Measurements from ENCODE around the gene PDLIM5.

The PDLIM5 gene

GRCh38 chr4:94426783-94427182 lies 25.0 kb upstream of the PDLIM5 start:
- DNase-seq (ENCODE audit: low read depth), result no peak

DNA sequence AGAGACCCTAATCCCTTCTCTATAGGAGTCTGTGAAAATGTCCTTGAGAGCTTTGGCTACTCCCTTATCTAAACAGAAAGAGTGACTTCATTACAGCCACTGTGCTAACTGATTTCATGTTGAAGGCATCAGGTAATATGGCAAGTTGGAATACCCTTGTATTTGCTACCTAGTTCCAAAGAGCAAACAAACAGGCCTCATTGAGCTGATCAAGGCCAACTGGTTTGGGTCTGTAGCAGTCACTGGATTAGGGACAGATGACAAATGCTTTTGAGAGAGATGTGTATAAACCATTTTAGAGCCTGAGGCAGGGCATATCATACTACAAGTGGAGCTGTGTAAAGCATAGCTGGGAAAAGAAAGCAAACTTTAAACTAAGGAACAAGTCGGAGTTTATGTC lies 22.9 kb upstream of the PDLIM5 start:
- DNase-seq (ENCODE audit: low read depth), result no peak

GRCh38 chr4:94430406-94430805 lies 21.3 kb upstream of the PDLIM5 start:
- no peak for DNase-seq (ENCODE audit: low read depth)

GRCh38 chr4:94431388-94431787 lies 20.4 kb upstream of the PDLIM5 start:
- DNase-seq (ENCODE audit: low read depth), result no peak

DNA sequence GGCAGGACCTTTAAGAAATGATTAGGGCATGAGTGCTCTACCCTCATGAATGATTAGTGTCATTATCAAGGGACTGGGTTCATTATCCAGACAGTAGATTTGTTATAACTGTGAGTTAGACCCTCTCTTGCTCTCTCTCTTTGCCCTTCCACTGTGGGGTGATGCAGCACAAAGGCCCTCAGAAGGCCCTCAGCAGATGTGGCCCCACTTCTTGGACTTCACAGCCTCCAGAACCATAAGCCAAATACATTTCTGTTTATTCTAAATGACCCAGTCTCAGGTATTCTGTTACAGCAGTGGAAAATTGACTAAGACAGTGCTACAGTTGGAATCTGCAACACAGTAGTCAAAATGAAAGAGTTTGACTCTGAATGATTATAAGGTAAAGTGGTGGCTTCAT lies 17.2 kb upstream of the PDLIM5 start:
- DNase-seq (ENCODE audit: low read depth), result no peak

GRCh38 chr4:94435874-94436273 lies 15.9 kb upstream of the PDLIM5 start:
- DNase-seq (ENCODE audit: low read depth), result no peak

GRCh38 chr4:94436512-94436911 lies 15.2 kb upstream of the PDLIM5 start:
- no peak for DNase-seq (ENCODE audit: low read depth)

DNA sequence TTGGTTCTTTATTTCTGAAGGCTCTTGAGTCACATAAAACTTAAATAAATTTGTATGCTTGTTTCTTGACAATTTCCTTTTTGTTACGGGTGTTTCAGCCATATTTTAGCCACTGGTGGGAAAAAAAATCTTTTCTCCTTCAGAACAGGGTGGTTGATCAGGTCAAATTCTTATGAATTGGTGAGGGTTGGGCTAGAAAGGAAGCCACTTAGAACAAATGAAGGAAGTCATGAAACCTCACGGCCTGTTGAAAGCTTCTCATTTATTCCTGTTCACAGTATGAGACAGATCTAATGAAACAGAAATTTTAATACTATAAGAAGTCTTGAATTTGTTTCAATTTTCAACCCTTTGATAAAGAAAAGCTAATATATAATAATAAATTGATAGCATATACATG lies 12.1 kb upstream of the PDLIM5 start:
- DNase-seq (ENCODE audit: low read depth), result no peak

DNA sequence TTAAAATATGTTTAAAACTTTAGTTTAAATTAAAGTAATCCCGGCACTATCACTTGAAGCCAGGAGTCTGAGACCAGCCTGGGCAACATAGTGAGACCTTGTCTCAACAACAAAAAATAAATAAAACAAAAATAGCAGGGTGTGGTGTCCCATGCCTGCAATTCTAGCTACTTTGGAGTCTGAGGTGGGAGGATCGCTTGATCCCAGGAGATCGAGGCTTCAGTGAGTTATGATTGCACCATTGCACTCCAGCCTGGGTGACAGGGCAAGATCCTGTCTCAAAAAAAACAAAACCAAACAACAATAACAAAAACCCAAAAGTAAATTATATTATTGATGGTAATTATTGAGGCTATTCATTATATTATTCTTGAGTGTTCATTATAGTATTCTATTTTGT lies 9.9 kb upstream of the PDLIM5 start:
- no peak for DNase-seq (ENCODE audit: low read depth)

DNA sequence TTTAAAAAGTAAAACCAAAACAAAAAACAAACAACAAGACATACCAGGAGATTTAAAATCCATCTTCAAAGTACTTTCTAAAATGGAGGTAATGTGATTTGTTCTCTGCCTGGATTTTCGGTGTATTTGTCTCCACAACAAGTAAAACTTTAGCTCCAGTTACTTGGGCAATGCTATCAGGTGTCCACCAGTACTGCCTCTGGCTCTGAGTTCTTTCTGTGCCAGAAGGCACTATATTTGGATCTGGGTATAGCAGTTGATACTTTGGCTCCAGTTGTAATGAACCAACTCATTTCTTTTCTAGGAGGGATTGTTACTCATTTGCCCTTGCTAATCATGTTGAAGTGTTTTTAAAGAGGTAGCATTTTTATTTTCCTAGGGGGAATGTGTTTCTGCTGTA lies 9.5 kb upstream of the PDLIM5 start:
- no peak for DNase-seq (ENCODE audit: low read depth)

- DNase-seq (ENCODE audit: low read depth), result peak; percentile 91
Observed at GRCh38 chr4:94446386-94446785, 5.4 kb upstream of the PDLIM5 start.

- DNase-seq (ENCODE audit: low read depth), result no peak
Observed at GRCh38 chr4:94447754-94448411, 3.9 kb upstream of the PDLIM5 start.

DNA sequence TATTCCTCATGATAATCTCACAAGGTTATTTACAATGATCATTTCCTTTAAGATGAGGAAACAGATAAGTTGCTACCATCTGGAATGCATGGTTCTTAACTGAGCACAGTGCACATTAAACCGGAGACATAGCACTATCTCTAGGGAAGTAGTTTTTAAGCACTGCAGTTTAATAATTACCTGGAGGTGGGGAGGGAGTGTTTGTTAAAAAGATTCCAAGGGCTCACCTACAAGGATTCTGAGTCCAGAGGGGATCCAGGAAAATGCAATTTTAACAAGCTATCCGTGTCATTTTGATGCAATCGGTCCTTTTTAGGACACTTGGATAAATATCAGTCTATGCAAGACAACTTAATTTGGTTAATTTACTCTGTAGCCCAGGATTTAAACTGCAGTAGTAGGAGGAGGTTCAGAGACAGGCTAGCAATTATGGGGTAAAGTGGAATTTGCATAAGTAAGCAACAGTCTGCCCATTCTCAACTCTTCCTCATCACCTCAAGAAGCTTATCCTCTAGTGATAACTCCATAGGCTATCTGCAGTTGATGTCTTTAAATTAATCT lies 2.8 kb upstream of the PDLIM5 start:
- DNase-seq (ENCODE audit: low read depth), result no peak

GRCh38 chr4:94451051-94451694 lies 569 bp upstream of the PDLIM5 start:
- peak; percentile 41 for DNase-seq (ENCODE audit: low read depth)

DNA sequence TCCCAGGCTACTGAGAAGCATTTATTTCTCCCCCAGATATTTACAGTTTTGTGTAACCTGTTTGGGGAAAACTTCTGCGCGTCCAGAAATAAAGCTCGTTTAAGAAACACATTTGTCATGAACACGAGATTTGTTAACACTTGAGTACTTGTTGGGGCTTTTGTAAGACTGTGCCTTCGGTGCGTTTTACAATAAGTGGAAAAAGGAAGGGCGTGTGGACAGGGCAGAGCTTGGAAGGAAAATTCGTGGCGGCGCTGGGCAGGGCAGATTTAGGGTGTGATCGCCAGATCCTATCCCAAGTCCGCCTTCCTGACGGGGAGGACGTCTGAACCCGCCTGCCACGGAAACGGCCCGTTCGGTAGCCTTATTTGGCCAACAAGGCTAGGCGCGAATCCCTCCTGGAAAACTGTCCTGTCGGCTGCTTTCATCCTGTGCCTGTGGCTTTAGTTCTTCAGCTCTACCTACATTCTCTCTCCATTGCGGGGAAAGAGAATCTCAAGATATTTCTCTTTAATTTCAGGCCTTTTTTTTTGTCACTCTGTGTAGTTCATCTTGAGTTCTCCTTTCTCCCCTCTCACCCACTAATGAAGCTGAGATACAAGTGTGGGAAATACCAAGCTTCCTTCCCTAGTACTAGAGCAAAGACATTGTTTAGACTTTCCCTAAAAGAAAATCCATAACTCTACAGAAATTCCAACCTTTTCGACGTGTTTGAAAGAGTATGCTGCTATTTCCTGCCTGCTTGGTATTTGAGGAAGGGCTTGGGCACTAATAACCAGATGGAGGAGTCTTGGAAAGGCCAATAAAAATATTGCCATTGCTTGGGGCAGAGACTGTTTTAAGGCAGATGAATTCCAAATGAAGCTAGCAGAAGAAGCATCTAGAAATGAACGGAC lies 982 bp downstream of the PDLIM5 start:
- DNase-seq (ENCODE audit: low read depth), result peak; percentile 85

- DNase-seq (ENCODE audit: low read depth), result no peak
Observed at GRCh38 chr4:94453391-94453963, 1.7 kb downstream of the PDLIM5 start.

GRCh38 chr4:94454405-94454804 lies 2.7 kb downstream of the PDLIM5 start:
- peak; percentile 58 for DNase-seq (ENCODE audit: low read depth)

DNA sequence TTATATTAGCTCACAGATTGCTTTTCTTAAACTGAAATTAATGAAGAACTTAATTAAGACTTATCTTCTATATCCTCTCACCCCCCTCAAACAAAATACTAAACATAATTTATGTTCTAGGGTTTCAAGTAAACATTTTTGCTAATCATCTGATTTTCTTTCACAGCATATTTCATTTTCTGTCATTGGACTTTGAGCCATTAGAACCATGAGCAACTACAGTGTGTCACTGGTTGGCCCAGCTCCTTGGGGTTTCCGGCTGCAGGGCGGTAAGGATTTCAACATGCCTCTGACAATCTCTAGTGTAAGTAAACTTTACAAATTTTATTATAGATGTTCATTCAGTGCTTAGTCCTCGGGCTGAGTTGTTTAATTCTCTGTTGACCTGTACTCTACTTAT lies 3.3 kb downstream of the PDLIM5 start:
- DNase-seq (ENCODE audit: low read depth), result peak; percentile 78

DNA sequence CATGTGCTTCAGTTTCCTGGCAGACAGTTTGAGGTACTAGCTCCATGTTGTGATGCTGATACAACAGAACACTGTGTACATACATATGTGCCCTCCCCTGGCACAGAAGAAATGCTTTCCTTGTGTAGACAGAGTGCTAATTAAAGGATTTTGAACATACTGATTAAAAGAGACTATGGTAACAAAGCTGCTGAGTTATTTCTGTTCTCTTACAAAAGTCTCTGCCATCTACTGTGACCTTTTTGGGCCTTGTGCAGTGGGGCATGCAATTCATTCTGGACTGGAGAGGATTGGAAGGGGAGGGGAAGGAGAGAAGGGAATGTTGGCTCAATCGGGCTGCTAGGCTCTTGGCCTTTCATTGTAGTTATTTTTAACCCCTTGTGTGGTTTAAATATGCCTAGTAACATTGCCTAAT lies 6.0 kb downstream of the PDLIM5 start:
- no peak for DNase-seq (ENCODE audit: low read depth)

DNA sequence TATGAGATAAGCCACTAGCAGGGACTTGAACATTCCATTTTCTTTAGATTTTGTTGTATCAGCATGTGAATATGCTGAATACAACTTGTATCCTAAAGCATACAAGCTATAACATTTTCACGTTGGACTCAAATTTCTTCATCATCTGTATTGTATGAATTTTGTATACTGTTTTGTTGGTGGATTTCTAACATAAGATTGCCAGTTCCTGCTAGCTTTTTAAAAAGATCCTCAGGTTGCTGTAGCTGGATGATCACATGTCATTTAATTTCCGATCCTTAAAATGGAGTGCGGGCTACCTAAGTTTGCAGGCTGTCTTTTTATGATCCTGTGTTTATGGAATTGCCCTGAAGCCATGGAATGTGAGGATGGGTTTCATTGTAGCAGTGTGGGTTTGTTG lies 6.9 kb downstream of the PDLIM5 start:
- no peak for DNase-seq (ENCODE audit: low read depth)

DNA sequence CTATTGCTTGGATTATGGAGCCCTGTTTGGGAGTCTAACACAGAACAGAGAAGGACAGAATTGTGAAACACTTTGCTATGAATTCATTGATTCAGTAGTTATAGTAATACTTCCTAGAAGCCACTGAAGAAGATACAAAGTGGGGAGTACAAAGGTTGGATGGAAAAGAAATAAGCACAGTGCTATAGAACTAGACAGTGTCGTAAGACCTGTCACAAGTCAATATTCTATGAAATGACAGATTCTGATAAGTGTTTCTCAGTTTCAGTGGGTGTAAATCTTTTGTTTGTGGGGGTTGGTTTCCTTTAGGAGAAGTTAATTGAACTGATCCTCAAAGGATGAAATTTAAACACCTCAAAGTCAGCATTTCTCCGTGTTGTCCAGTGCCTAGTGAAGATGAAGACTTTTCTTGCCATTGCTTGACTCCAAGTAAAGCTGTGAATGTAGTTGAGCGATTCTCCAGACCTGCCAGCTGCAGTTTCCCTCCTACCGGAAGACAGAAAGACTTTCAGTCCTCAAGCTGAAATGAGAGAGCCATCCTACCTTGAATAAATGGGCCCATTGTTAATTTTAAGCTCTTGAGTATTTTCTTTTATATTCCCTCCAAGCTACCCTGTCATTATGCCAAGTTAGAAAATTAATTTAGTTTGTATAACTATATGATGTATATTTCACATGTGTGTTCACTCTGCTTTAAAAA lies 7.9 kb downstream of the PDLIM5 start:
- no peak for DNase-seq (ENCODE audit: low read depth)

DNA sequence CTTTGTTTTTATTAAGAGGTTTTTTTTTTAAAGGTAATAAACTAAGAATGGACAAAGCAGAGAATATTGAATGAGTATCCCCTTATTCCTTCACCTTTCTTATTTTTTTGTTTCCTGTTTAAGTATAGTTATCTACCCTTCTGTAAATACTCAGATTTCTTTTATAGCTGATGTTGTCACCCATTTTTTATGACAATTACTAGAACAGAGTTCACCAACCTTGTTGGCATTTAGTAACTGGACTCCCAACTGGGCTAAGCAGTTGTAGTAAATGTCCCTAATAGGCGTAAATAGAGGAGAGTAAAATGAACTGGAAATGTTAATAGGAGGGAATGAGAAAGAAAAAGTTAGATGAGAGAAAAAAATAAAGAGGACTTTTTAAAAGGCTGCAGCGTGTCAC lies 9.8 kb downstream of the PDLIM5 start:
- DNase-seq (ENCODE audit: low read depth), result no peak

Measured in ELR (cell line).